ENCODE results near the gene PLEKHA7.
"Not testable (repeated sequence)": the region's sequence is repeated elsewhere in the genome, so short reads cannot be mapped to it uniquely, and the experiment has no call there.

Gene PLEKHA7

DNA sequence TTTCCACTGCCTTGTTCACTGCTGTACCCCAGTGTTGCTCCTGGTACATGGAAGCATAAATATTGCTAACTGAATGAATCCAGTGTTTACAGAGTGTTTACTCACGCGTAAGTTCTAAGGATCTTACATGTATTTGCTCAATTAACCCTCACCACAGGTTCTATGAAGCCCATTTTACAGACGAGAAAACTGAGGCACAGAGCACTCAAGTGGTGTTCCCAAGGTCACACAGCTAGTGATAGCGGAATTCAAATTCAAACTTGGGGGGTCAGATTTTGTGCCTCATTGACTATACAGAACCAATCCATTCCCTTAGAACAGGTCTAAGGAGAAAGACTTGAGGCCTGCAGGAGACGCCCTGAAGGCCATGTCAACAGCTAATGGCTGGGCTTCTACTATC, 72.3 kb downstream of the PLEKHA7 start:
- DNase-seq = no peak

- no peak for DNase-seq
These were observed 76.2 kb downstream of the PLEKHA7 start for GRCh38 chr11:16938061-16938460.

- no peak for DNase-seq
These were observed 77.6 kb downstream of the PLEKHA7 start for GRCh38 chr11:16936643-16937042.

DNA sequence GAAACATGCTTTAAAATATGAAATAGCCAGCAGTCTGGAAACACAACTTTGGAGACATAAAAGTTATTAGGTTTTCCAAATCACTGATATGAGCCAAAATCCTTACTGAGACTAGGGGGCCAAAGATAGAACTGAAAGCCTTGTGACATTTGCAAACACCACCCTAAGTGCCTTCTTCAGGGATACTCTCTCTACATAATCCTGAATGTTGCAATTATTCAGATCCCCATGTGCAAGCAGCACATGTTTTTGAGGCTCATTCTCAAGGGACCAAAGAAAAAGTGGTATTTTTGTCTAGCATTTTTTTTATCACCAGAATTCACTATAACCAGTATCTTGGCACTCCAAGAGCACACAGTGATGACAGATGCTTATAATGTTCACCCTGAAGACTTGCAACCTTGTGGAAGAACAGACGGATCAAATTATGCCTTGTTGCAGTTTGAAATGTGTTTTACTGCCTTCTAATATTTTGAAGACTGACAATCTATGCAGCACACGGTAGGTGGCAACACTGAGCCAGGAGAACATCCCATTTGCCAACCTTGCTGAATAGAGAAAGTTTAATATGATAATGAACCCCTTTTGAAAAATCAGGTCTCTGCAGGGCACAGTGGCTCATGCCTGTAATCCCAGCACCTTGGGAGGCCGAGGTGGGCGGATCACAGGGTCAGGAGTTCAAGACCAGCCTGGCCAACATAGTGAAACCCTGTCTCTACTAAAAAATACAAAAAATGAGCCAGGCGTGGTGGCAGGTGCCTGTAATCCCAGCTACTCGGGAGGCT, 78.5 kb downstream of the PLEKHA7 start:
- peak; percentile 10 for DNase-seq

DNA sequence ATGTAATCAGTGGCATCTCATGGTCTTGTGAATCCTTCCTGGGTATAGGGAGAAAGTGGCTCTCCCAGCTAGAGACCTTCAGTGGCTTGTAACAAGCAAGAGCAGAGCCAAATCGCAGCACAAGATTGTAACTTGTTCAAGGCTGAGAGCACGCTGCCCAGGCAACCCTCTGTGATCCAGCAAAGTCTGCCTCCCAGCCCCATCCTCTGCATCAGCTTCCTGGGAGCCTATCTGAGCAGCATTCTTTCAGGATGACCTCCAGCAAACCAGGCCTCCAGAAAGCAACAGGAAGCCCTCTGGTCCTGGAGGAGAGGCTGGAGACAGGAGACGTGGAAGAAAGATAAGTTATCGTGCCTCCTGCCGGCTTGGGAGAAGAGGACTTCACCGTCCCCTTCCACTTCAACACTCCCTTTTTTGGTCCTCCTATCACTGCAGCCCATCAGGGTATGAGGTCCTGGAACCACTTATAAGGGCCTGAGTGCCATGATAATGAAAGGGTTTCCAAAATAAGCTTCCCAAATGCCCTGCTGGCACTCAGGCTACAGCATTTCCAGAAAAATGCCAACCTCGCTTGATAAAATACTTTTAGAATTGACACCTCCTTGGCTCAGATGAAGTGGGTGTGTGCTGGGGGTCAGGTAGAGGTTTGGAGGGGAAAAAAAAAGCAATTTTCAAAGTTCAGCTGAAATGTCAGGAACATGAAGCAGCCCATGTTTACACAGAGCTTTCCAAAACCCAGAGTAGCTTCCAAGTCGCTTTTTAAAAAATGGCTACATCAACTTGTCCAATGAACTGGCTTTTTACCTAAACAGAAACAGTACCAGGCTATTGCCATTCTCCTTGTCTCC, 80.2 kb downstream of the PLEKHA7 start:
- DNase-seq = no peak

DNA sequence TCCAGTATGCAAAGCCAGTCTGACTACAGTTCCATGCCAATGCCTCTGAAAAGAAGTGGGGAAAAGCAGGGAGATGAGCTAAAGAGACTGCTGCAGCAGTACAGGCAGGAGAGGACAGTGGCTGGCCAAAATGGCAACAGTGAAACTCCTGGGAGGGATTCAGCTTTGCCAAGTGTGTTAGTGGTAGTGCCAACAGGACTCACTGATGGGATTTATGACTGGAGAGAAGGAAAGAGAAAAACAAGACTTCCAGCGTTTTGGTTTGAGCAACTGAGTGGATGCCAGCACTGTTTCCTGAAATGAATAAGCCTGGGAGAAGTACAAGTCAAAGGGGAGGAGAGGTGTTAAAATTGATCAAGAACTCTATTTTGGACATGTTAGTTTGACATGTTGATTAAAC, 80.9 kb downstream of the PLEKHA7 start:
- no peak for DNase-seq

- no peak for DNase-seq
These were observed 86.2 kb downstream of the PLEKHA7 start for GRCh38 chr11:16928044-16928443.

- DNase-seq = no peak
These were observed 87.2 kb downstream of the PLEKHA7 start for GRCh38 chr11:16926883-16927626.

- no peak for DNase-seq
These were observed 88.6 kb downstream of the PLEKHA7 start for GRCh38 chr11:16925561-16926065.

- no peak for DNase-seq
These were observed 89.2 kb downstream of the PLEKHA7 start for GRCh38 chr11:16924826-16925560.

DNA sequence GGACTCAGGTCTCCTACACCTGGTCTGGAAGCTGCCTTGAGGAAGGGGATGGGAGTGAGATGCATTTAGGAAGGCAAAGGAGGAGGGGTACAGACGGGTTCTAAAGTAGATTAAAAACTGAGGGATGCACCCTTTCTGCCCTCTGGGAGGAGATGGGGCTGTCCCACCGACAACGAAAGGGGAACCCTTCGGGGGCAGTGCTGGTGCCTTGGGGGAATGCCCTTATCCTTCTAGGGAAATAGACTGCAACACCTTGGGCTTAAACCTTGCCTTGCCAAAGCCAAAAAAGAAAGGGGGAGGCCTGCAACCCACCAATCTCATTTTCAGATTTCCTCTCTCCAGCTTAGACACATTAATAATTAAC, 89.8 kb downstream of the PLEKHA7 start:
- no peak for DNase-seq

GRCh38 chr11:16923987-16924386, 90.2 kb downstream of the PLEKHA7 start:
- DNase-seq = no peak

DNA sequence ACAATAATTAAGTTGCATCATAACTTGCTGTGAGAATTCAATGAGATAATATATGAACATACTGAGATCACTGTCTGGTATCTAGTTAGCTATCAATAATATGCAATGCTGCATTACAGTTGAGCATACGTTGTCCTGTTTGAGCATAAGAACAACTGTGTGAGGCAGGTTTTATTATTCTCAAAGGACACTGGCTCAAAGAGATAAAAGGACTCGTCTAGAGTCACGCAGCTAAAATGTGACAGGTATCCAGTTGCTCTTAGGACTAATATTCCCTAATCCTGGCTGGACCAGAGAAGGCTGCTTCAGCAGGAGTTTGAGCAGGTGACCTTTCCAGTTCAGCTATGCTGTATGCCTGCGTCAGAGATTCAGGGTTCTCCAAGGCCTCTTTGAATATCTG, 92.5 kb downstream of the PLEKHA7 start:
- DNase-seq = no peak

- no peak for DNase-seq
These were observed 93.2 kb downstream of the PLEKHA7 start for GRCh38 chr11:16921019-16921418.

GRCh38 chr11:16920559-16920958, 93.7 kb downstream of the PLEKHA7 start:
- DNase-seq = no peak

GRCh38 chr11:16918543-16919182, 95.6 kb downstream of the PLEKHA7 start:
- not testable (repeated sequence) for DNase-seq

DNA sequence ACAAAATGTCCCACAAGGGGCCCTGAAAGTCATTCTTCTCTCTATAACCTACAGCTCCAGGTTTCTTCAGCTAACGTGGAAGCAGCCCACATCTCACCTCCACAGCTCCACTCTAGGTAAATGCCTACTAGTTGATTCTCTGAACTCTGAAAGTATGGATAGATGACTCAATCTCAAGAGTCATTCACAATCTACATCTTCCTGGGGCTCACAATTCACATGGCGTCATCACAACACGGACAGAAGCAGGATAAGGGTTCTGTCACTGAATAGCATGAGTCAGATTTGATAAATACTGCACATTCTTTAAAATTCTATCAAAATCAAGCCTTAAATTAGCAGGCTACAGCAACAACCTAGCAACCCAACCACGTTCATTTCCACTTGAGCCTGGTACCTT, 96.3 kb downstream of the PLEKHA7 start:
- no peak for DNase-seq

DNA sequence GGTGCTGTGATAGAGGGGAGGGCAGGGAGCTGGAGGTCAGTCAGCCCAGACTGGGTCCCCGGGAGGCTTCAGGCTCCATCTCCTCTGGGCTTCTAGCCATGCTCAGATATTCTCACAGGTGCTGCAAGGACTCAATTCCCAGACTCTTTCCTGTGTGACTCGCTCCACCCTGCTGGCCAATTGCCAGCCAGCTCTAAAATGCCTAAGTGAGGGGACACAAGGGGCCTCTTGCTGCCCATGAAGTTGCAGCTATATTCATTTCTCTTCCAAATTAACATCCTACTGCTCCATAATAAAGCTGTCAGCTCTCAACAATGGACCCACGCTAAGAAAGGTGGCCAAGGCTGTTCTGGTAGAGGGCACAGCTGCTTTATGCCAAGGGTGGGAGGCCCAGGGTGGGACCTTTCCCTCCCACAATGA, 101.5 kb downstream of the PLEKHA7 start:
- DNase-seq = no peak

DNA sequence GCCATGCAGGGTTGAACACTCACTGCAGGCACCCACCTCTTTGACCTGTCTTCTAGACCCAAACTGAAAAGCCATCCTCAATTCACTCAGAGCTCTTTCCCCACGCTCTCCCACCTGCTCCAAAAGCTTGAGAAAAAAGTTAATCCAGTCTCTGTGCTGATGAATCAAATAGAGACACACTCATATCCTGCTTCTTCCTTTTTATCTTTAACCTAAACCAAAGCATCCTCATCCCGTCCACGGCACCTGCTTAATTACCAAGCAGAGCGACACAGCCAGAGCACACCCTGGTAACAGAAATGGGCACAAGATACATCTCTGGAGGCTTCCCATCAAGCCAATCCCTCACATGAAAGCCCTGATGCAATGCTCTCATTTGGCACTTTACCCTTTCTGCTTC, 102.6 kb downstream of the PLEKHA7 start:
- no peak for DNase-seq

DNA sequence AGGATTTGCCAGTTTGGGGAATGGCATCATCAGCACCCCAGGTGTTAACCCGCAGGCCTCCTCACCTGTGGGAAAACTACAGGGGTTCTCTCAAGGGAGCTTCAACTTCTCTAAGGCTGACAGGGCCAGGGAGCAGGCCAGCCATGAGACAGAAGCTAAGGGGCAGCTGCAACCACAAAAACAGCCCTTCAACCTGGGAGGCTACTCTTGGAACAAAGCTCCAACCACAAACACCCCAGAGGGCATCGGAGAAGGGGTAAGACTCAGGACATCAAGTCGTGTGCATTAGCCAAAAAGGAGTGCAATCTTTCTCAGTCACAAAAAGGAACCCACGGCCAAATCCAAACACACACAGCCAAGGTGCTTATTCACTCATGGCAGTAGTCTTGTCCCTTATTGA, 103.0 kb downstream of the PLEKHA7 start:
- DNase-seq = no peak

- DNase-seq = no peak
These were observed 104.7 kb downstream of the PLEKHA7 start for GRCh38 chr11:16909359-16910035.

Measured in stimulated activated CD4-positive, alpha-beta T cell treated with anti-CD3 and anti-CD28 coated beads, Interleukin-12 subunit alpha, Interleukin-12 subunit beta, amount 100 ng/mL, for 4 hours (primary cell).